Measurements from ENCODE around the gene ADORA3. TPM values are rescaled to one million over a fixed set of nuclear protein-coding genes. Genes with fewer than 3 reads are reported as not detected.

The ADORA3 gene
- total RNA-seq, 1 experiment from 2014 or later = not detected

DNA sequence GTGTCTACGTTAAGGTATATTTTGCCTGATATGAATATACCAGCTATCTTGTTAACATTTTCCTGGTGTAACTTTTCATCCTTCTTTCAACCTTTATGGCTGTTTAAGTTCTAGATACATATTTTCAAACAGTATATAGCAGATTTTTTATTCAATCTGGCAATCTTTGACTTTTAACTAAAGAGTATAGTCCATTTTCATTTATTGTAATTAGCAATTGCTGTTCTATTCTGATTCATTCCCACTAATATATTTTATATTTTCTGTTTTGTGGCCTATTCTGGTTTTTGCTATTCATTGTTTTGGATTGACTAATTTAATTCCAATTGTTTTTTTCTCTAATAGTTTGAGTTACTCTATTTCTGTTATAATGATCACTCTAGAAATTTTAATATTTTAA lies 37.0 kb downstream of the ADORA3 start:
- Mint-ChIP-seq H3K9me3 (ENCODE audit: low read depth, unreplicated experiment) (no peaks in the 10 kb centered on the region), H3K27me3 (ENCODE audit: unreplicated experiment) (no peaks in the 10 kb centered on the region), H3K4me1 (ENCODE audit: low read depth, unreplicated experiment) (peaks cover 12% of the 10 kb centered on the region), H3K36me3 (ENCODE audit: insufficient read depth, unreplicated experiment) (peaks cover 5% of the 10 kb centered on the region), H3K27ac (ENCODE audit: unreplicated experiment) (no peak overlapping the region), H3K4me3 (ENCODE audit: low read depth, unreplicated experiment) (no peak overlapping the region)
- DNase-seq = no peak
- CTCF ChIA-PET = no interaction called here
- TF ChIP-seq, protein P1, sequence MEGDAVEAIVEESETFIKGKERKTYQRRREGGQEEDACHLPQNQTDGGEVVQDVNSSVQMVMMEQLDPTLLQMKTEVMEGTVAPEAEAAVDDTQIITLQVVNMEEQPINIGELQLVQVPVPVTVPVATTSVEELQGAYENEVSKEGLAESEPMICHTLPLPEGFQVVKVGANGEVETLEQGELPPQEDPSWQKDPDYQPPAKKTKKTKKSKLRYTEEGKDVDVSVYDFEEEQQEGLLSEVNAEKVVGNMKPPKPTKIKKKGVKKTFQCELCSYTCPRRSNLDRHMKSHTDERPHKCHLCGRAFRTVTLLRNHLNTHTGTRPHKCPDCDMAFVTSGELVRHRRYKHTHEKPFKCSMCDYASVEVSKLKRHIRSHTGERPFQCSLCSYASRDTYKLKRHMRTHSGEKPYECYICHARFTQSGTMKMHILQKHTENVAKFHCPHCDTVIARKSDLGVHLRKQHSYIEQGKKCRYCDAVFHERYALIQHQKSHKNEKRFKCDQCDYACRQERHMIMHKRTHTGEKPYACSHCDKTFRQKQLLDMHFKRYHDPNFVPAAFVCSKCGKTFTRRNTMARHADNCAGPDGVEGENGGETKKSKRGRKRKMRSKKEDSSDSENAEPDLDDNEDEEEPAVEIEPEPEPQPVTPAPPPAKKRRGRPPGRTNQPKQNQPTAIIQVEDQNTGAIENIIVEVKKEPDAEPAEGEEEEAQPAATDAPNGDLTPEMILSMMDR (IDR thresholded peaks at IDR 0.05; ENCODE audit: unreplicated experiment) = no peak
- intact Hi-C loops (cut with micrococcal nuclease; ENCODE audit: unreplicated experiment) = no loop called here
- no TSS peak for BruUV-seq (replicated peaks)

DNA sequence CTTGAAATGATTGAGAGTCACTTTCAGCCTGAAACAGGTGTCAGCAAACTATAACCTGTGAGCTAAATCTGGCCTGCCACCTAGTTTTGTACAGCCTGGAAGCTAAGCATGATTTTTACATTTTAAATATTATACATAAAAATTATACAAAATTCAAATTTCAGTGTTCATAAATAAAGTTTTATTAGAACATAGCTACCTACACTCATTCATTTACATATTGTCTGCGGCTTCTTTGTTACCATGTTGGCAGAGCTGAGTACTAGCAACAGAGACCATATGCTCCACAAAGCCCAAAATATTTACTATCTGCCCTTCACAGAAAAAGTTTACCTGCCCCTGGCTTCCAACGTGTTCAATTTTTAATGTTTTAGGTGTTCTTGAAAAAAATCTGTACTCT lies 37.7 kb downstream of the ADORA3 start:
- Mint-ChIP-seq H3K4me1 (ENCODE audit: low read depth, unreplicated experiment) (peaks cover 12% of the 10 kb centered on the region), H3K9me3 (ENCODE audit: low read depth, unreplicated experiment) (no peaks in the 10 kb centered on the region), H3K4me3 (ENCODE audit: low read depth, unreplicated experiment) (no peak overlapping the region), H3K27me3 (ENCODE audit: unreplicated experiment) (no peaks in the 10 kb centered on the region), H3K36me3 (ENCODE audit: insufficient read depth, unreplicated experiment) (peaks cover 6% of the 10 kb centered on the region), H3K27ac (ENCODE audit: unreplicated experiment) (no peak overlapping the region)
- TF ChIP-seq, protein P1 (IDR thresholded peaks at IDR 0.05; ENCODE audit: unreplicated experiment) = no peak
- DNase-seq = no peak
- CTCF ChIA-PET = no interaction called here
- intact Hi-C loops (cut with micrococcal nuclease; ENCODE audit: unreplicated experiment) = no loop called here
- no TSS peak for BruUV-seq (replicated peaks)

DNA sequence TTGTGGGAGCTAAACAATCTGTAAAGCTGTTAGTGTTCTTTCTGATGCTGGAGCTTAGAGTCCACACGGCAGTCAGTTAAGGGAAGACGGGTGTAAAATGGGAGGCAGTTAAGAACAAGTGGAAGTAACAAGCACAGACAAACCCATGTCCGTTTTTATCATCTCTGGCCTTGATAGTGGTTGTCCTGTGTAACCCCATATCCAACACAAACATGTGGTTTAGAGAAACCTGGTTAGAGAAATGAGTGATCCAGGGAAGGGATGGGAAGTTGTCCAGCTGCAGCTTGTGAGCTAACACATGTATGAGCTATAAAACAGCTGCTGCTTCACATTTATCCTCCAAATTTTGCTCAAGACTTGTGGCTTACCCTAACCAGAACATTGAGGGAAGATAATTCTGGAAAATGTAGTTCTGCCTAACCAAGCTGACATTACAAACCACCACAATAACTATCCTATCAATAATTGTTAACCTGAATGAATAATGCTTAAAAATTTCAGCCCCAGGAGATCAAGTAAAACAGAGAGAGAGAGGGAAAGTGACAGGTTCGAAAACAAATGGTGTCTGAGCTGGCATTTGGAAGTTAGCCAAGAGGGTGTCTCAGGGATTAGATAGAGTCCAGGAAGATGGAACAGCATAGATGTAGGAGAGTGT lies 40.3 kb downstream of the ADORA3 start:
- H3K36me3 Mint-ChIP-seq (ENCODE audit: insufficient read depth, unreplicated experiment) = peaks cover 10% of the 10 kb centered on the region
- no TSS peak for BruUV-seq (replicated peaks)
- DNase-seq = no peak
- peaks cover 12% of the 10 kb centered on the region for H3K4me1 Mint-ChIP-seq (ENCODE audit: low read depth, unreplicated experiment)
- CTCF ChIA-PET = no interaction called here
- TF ChIP-seq, protein P1 (IDR thresholded peaks at IDR 0.05; ENCODE audit: unreplicated experiment) = no peak
- H3K9me3 Mint-ChIP-seq (ENCODE audit: low read depth, unreplicated experiment) = no peaks in the 10 kb centered on the region
- H3K27ac Mint-ChIP-seq (ENCODE audit: unreplicated experiment) = no peak overlapping the region
- H3K4me3 Mint-ChIP-seq (ENCODE audit: low read depth, unreplicated experiment) = no peak overlapping the region
- intact Hi-C loops (cut with micrococcal nuclease; ENCODE audit: unreplicated experiment) = no loop called here
- no peaks in the 10 kb centered on the region for H3K27me3 Mint-ChIP-seq (ENCODE audit: unreplicated experiment)

DNA sequence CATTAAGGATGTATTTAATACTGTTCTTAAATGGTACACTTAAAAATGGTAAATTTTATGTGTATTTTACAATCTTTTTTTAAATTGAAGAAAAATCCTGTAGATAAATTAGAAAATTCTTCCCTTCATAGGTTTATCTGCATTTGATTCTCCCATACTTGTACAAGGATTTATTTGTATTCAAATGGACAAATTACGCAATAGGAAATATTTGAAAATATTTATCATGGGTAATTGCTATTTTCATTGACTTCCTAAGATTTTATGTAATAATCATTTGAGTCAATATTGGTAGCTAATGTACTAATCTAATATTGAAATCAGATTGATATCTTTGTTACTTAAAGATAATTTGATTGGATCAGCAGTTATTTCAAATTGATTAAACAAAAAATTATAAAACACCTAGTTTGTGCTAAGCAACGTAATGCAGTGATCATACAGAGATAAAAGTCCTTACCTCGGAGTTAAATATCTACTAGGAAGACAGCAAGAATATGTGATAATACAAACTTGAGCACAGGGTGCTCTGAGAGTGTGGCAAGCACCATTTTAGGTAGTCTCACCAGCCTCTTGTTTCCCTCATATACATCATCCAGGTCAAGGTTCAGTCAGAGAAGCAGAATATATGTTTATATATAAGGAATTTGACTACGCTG lies 40.9 kb downstream of the ADORA3 start:
- TF ChIP-seq, protein P1 (IDR thresholded peaks at IDR 0.05; ENCODE audit: unreplicated experiment) = no peak
- Mint-ChIP-seq H3K4me3 (ENCODE audit: low read depth, unreplicated experiment) (no peak overlapping the region), H3K36me3 (ENCODE audit: insufficient read depth, unreplicated experiment) (peaks cover 17% of the 10 kb centered on the region), H3K9me3 (ENCODE audit: low read depth, unreplicated experiment) (no peaks in the 10 kb centered on the region), H3K27me3 (ENCODE audit: unreplicated experiment) (no peaks in the 10 kb centered on the region), H3K4me1 (ENCODE audit: low read depth, unreplicated experiment) (peaks cover 12% of the 10 kb centered on the region), H3K27ac (ENCODE audit: unreplicated experiment) (no peak overlapping the region)
- no peak for DNase-seq
- CTCF ChIA-PET = interaction anchor here (0.5 kb wide), 1 partner anchor 23 kb away, joined by 3 read pairs; no protein-coding TSS in a partner anchor
- intact Hi-C loops (cut with micrococcal nuclease; ENCODE audit: unreplicated experiment) = no loop called here
- no TSS peak for BruUV-seq (replicated peaks)
